H1 (cell line): ENCODE measurements around the gene SLC26A6.

ENCODE experiments used
- CEBPB ChIP-seq: IDR thresholded peaks from 2 replicates; pipeline ENCODE4 v1.6.1; 2012; ENCODE audit warnings: low read depth, low read length
- CHD2 ChIP-seq: IDR thresholded peaks from 2 replicates; pipeline ENCODE4 v1.6.1; 2012; ENCODE audit warnings: low read length, improper control_type of control experiment
- CHD7 ChIP-seq: fragments of 300-600 bp; sonication (generic); IDR thresholded peaks from 2 replicates; pipeline ENCODE4 v1.7.1; 2012; ENCODE audit warnings: low read length, moderate library complexity, mild to moderate bottlenecking, inconsistent platforms; ENCODE audit not compliant: insufficient replicate concordance
- CTCF ChIP-seq, 3 experiments: IDR thresholded peaks; 1 replicate in 2 of 3; 2 replicates in 1 of 3; pipeline versions ENCODE4 v1.5.1 to v1.6.1; 2011; ENCODE audit warnings: low read length in 3 of 3, mild to moderate bottlenecking in 3 of 3, inconsistent platforms in 2 of 3, low read depth in 1 of 3, moderate library complexity in 1 of 3; ENCODE audit not compliant: insufficient read depth in 1 of 3; ENCODE audit errors: control extremely low read depth in 1 of 3
- FOSL1 ChIP-seq: IDR thresholded peaks from 2 replicates; pipeline ENCODE4 v1.6.1; 2011; ENCODE audit warnings: mild to moderate bottlenecking, low read depth, low read length, moderate library complexity; ENCODE audit not compliant: insufficient read depth
- JUND ChIP-seq: IDR thresholded peaks from 2 replicates; pipeline ENCODE4 v1.6.1; 2011; ENCODE audit warnings: mild to moderate bottlenecking, improper control_type of control experiment, low read length
- POLR2A ChIP-seq, 2 experiments: IDR thresholded peaks; 1 replicate in 1 of 2; 2 replicates in 1 of 2; pipeline ENCODE4 v1.6.1; 2011; ENCODE audit warnings: low read depth in 2 of 2, low read length in 2 of 2, mild to moderate bottlenecking in 2 of 2; ENCODE audit errors: control extremely low read depth in 1 of 2
- POLR2AphosphoS5 ChIP-seq: IDR thresholded peaks from 2 replicates; pipeline ENCODE4 v1.6.1; 2011; ENCODE audit warnings: low read depth, low read length
- RAD21 ChIP-seq, 2 experiments: IDR thresholded peaks in 1 of 2; conservative IDR thresholded peaks in 1 of 2; 2 replicates each; pipeline ENCODE4 v1.6.1; 2011; ENCODE audit warnings: low read depth in 2 of 2, low read length in 2 of 2, improper control_type of control experiment in 1 of 2, inconsistent platforms in 1 of 2, mild to moderate bottlenecking in 1 of 2, moderate library complexity in 1 of 2
- SIN3A ChIP-seq, 2 experiments: IDR thresholded peaks in 1 of 2; conservative IDR thresholded peaks in 1 of 2; 2 replicates each; pipeline ENCODE4 v1.6.1; 2011 to 2012; ENCODE audit warnings: low read length in 2 of 2, improper control_type of control experiment in 1 of 2, low read depth in 1 of 2, mild to moderate bottlenecking in 1 of 2
- SIX5 ChIP-seq: IDR thresholded peaks from 2 replicates; pipeline ENCODE4 v1.6.1; 2011; ENCODE audit warnings: mild to moderate bottlenecking, low read depth, low read length
- SRF ChIP-seq: IDR thresholded peaks from 2 replicates; pipeline ENCODE4 v1.6.1; 2011; ENCODE audit warnings: mild to moderate bottlenecking, low read depth, low read length, moderate library complexity
- TAF7 ChIP-seq: optimal IDR thresholded peaks from 2 replicates; pipeline ENCODE3; 2011; ENCODE audit warnings: low read depth, mild to moderate bottlenecking, inconsistent platforms, low read length, moderate library complexity, borderline replicate concordance
- YY1 ChIP-seq: IDR thresholded peaks from 2 replicates; pipeline ENCODE4 v1.6.1; 2011; ENCODE audit warnings: low read depth, mild to moderate bottlenecking, low read length

GRCh38 chr3:48636149-48636655, 941 bp upstream of the SLC26A6 start:
- TF ChIP-seq POLR2AphosphoS5 (no peak), CHD7 (no peak), CTCF (IDR thresholded peaks at IDR 0.05; ENCODE audit: control extremely low read depth in 1 of 3, insufficient read depth in 1 of 3, low read depth in 1 of 3, low read length in 3 of 3) (no peak), RAD21 (IDR thresholded peaks at IDR 0.05 in 1 of 2, conservative IDR thresholded peaks at IDR 0.05 in 1 of 2; ENCODE audit: low read depth in 2 of 2, low read length in 2 of 2) (no peak), FOSL1 (no peak), SIN3A (conservative IDR thresholded peaks at IDR 0.05 in 1 of 2, IDR thresholded peaks at IDR 0.05 in 1 of 2; ENCODE audit: low read depth in 1 of 2, low read length in 2 of 2) (no peak), POLR2A (IDR thresholded peaks at IDR 0.05; ENCODE audit: control extremely low read depth in 1 of 2, low read depth in 2 of 2, low read length in 2 of 2) (no peak), JUND (no peak), SIX5 (no peak), SRF (no peak), CHD2 (no peak), YY1 (no peak), TAF7 (no peak), CEBPB (no peak)
